KOPT-K1 (cell line): ENCODE data around the gene MMP24.
"Not testable (repeated sequence)": the region's sequence is repeated elsewhere in the genome, so short reads cannot be mapped to it uniquely, and the experiment has no call there.

ENCODE experiments used
- H3K27ac ChIP-seq: fragments of 200-600 bp; sonication (generic); 2 replicates; pipeline ENCODE4 v1.5.1; 2016; ENCODE audit warnings: antibody characterized with exemption, mild to moderate bottlenecking, low read depth, low read length; ENCODE audit not compliant: poor library complexity, severe bottlenecking
- H3K36me3 ChIP-seq: fragments of 200-600 bp; sonication (generic); 2 replicates; pipeline ENCODE4 v1.5.1; 2017; ENCODE audit warnings: antibody characterized with exemption, mild to moderate bottlenecking, low read length, moderate library complexity; ENCODE audit not compliant: insufficient read depth
- H3K9me3 ChIP-seq: fragments of 200-600 bp; sonication (generic); 2 replicates; pipeline ENCODE4 v1.5.1; 2017; ENCODE audit warnings: antibody characterized with exemption, low read length, mild to moderate bottlenecking; ENCODE audit not compliant: insufficient read depth, poor library complexity, severe bottlenecking

Gene MMP24

DNA sequence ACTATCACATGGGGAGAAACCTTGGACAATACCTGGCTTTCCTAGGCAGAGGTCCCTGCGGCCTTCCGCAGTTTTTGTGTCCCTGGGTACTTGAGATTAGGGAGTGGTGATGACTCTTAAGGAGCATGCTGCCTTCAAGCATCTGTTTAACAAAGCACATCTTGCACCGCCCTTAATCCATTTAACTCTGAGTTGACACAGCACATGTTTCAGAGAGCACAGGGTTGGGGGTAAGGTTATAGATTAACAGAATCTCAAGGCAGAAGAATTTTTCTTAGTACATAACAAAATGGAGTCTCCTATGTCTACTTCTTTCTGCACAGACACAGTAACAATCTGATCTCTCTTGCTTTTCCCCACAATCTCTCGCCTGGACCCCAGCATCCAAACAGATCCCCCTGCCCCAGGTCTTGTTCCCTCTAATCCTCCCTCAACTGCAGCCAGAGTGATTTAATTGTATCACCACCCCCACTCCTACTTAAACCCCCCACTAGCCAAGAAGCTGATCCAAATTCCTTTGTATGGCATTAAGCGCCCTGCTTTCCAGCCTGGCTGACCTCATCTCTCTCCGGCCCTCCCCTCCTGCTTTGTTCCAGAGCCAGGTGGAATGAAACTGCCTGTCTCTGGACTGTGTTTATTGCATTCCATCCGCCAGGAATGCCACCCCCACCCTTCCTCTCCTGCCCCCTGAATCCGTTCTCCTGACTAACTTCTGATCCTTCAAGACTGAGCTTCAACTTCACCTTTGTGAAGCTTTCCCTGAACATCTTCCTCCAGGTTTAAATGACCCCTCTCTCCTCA, 36.4 kb downstream of the MMP24 start:
- not testable (repeated sequence) for H3K9me3 ChIP-seq, H3K27ac ChIP-seq, H3K36me3 ChIP-seq

DNA sequence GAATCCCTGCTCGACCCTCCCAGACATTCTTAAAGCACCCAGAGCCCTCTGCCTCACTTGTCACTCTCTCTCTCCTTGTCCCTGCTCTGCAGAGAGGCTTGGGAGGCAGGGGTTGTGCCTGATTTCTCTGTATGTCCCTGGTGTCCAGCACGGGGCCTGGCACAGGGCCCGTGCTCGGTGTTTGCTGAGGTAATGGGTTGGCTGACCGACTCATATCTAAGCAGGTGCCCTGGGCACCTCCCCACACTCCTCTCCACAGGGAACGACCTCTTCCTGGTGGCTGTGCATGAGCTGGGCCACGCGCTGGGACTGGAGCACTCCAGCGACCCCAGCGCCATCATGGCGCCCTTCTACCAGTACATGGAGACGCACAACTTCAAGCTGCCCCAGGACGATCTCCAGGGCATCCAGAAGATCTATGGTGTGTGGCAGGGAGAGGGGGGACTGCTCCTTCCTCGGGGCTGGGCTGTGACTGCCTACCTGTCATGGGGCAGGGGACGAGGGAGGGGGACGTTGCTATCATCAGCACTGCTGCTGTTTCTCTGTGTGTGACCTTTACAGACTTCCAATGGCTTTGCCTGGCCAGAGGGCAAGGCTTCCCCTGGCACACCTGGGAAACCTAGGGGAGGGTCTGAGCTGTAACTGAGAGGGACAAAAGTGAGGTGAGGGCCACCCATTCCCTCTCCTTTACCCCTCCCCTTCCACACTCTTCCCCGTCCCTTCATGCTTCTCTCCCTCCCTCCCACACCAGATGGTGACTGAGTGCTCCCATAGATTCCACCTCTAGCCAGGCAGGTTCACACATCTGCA, 37.2 kb downstream of the MMP24 start:
- no peak overlapping the region for H3K27ac ChIP-seq
- H3K36me3 ChIP-seq: no peaks in the 10 kb centered on the region
- H3K9me3 ChIP-seq: no peaks in the 10 kb centered on the region

DNA sequence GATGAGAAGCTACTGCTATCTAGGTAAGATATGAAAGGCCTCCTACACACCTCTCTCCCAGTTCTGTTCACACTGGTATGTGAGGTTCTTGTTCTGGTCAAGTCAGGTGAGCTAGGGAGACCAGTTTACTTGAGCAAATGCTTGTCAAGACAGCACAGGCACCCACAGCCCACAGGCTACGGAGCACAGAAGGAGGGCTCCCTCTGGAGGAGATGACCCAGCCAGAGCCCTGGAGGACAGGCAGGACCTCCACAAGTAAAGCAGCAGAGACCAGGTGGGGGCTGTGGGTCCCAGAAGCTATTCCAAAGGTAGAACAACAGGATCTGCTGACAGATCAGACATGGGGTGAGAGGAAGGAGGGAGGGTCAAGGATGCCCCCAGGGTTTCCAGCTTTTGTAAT, 38.3 kb downstream of the MMP24 start:
- Histone ChIP-seq H3K9me3 (no peaks in the 10 kb centered on the region), H3K27ac (no peak overlapping the region), H3K36me3 (no peaks in the 10 kb centered on the region)

DNA sequence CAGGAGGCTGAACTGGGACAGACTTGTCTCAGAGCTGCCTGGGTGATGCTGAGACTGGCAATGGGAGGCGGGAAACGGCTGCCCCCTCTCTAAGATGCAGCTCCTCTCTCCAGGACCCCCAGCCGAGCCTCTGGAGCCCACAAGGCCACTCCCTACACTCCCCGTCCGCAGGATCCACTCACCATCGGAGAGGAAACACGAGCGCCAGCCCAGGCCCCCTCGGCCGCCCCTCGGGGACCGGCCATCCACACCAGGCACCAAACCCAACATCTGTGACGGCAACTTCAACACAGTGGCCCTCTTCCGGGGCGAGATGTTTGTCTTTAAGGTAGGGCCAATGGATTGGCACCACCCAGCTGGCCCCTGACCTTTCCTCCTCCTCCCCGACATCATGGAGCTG, 40.6 kb downstream of the MMP24 start:
- H3K27ac ChIP-seq: no peak overlapping the region
- H3K36me3 ChIP-seq: no peaks in the 10 kb centered on the region
- no peaks in the 10 kb centered on the region for H3K9me3 ChIP-seq

DNA sequence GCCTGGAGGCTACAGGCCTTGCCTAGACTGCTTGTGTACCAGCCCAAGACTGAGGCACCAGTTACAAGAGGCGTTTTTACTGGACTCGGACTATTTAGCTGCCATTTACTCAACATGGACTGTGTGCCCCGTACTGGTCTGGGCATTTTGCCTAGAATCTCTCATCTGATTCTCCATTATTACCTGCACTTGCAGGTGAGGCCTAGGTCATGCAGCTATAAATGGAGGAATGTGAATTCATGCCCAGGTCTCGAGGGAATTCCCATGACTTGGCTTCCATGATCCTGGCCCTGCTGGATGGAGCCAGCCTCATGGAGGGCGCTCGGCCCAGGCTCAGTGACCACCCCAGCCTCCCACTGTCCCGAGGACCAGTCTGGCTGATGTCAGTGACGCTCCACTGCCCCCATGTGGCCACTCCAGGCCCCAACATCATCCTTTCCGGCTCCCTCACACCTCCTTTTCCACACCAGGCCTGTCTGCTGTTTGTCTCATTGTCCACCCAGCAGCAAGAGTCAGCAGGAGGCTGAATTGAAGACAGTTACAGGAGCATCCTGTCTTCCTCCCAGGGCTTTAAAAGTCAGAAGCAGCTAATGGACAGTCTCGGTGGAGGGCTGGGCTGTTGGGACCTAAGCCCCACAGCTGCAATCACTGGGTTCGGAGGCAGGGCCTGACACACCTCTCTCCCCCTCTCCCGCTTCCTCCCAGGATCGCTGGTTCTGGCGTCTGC, 42.7 kb downstream of the MMP24 start:
- Histone ChIP-seq H3K9me3 (no peaks in the 10 kb centered on the region), H3K27ac (no peak overlapping the region), H3K36me3 (no peaks in the 10 kb centered on the region)

DNA sequence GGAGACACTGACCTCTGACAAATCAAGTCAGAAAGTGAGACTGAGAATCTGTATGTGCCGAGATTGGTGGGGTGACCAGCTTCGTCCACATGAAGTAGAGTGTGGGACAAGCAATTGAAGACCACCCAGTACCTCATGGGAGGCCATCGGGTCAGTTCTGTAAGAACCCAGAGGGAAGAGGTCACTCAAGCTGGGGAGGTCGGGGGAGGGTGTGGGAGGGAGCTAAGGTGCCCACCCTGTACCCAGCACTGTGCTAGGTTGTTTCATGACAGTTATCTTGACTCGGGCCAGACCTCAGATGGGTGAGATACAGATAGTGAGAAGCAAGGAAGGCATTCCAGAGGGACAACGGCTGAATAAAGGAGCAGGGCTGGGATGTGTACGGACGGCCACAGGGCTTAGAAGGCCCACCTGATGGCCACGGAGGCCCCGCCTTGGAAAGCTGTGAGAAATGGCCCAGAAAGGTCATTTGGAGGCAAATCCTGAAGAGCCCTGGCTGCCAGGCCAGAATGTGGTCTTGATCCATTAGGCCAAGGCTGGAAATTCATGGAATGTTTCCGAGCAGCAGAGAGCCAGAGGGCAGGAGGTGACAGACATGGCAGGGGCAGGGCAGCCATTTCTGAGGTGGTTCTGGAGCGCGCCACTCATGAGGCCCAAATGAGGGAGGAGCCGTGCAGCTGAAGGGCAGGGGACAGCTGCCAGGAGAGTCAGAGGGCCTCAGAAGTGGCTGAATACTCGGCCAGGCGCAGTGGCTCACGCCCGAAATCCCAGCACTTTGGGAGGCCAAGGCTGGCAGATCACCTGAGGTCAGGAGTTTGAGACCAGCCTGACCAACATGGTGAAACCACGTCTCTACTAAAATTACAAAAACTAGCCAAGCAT, 43.8 kb downstream of the MMP24 start:
- Histone ChIP-seq H3K27ac (no peak overlapping the region), H3K36me3 (peaks cover 5% of the 10 kb centered on the region; the same call in 1 of the 2 replicates), H3K9me3 (no peaks in the 10 kb centered on the region)

DNA sequence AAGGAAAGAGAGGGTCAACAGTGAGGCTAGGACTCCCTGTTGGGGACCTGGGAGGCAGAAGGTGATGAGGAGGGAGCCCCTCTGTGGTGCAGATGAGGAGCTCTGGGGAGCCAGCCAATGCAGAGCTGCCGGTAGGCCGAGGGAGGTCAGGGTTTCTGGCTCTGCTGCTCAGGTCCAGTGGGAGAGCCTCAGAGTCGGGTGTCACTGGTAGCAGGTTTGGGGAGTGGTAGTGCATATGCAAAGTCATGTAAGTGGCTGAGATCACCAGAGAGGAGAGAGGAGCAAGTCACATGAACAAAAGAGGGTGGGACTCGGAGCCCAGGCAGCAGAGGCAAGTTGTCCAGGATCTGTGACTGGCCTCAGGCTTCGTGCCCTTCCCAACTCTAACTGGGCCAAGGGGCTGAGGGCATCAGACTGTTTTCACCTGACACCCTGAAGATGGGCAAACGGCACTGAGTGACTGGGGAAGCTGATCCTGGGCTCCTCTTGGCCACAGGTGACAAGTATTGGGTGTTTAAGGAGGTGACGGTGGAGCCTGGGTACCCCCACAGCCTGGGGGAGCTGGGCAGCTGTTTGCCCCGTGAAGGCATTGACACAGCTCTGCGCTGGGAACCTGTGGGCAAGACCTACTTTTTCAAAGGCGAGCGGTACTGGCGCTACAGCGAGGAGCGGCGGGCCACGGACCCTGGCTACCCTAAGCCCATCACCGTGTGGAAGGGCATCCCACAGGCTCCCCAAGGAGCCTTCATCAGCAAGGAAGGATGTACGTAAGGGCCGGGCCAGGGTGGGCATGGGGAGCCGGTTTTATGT, 44.8 kb downstream of the MMP24 start:
- H3K27ac ChIP-seq: no peak overlapping the region
- peaks cover 15% of the 10 kb centered on the region; the same call in 1 of the 2 replicates for H3K36me3 ChIP-seq
- no peaks in the 10 kb centered on the region for H3K9me3 ChIP-seq

DNA sequence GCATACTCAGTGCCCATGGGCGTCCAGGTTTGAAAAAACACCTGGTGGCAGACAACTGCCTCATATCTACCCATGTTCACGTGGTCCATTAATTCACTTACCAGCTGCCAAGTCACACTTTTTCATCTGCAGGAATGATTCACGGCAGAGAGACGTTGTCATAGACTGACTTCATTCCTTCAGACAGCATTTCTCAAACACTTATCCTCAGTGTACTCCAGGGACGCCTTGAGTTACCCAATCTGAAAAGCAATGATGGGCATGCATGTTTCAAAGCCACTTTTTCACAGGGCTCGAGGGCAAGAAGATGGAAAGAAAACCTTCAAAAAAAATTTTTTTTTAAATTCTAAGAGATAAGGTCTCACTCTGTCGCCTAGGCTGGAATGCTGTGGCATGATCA, 45.4 kb downstream of the MMP24 start:
- no peak overlapping the region for H3K27ac ChIP-seq
- H3K9me3 ChIP-seq: no peaks in the 10 kb centered on the region
- peaks cover 19% of the 10 kb centered on the region; the same call in 1 of the 2 replicates for H3K36me3 ChIP-seq

DNA sequence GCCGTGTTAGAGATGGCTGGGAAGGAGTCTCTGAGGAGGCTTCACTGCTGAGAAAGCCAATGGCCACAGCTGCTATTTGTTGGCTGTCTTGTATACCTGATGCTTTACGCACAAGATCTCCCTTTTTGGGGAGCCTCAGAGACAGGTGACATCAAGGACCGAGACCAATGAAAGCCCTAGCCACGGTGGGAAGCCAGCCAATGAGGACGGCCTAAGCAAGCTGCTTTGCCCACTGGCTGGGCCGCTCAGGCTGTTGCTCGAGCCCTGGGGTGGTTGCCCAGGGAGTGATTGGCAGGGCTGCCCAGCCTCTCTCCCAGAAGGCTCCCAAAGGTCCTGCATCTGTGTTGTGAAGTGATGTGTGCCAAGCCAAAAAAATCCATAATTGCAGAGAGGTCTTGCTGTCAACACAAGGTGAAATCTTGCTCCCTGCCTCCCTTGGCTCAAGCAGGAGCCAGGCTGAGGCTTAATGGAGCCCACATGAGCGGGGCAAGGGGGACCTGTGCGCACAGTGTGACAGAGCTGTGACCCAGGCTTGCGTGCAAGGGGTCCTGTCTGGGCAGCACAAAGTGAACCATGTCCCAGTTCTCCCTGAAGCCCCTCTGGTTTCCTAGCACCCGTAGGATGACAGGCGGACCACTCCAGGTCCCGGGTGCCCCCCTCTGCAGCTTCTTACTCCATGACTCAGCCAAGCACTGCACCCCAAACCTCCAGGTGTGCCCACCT, 47.1 kb downstream of the MMP24 start:
- Histone ChIP-seq H3K9me3 (no peaks in the 10 kb centered on the region), H3K36me3 (peaks cover 23% of the 10 kb centered on the region; the same call in 1 of the 2 replicates), H3K27ac (no peak overlapping the region)

DNA sequence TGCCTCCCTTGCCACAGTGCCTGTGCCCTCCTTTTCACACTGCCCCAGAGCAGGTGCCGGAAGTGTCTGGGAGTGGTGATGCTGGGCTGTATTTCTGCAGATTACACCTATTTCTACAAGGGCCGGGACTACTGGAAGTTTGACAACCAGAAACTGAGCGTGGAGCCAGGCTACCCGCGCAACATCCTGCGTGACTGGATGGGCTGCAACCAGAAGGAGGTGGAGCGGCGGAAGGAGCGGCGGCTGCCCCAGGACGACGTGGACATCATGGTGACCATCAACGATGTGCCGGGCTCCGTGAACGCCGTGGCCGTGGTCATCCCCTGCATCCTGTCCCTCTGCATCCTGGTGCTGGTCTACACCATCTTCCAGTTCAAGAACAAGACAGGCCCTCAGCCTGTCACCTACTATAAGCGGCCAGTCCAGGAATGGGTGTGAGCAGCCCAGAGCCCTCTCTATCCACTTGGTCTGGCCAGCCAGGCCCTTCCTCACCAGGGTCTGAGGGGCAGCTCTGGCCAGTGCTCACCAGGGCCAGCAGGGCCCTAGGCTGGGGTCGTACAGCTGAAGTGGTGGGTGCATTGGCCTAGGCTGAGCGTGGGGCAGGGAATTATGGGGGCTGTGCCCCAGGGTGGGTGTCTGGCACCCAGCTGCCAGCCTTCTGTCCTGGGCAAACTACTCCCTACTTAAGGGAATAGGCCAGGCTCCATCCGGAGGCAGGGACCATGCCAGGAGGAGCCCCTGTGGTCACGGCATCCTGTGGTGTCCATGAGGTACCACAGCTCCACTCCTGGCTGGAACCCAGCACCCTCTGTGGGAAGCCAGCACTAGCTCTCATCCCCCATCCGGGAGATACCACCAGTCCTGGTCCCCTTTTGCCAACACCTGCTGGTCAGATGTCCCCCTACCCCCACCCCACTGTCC, 47.9 kb downstream of the MMP24 start:
- H3K36me3 ChIP-seq: peaks cover 31% of the 10 kb centered on the region; the same call in 1 of the 2 replicates
- no peak overlapping the region for H3K27ac ChIP-seq
- H3K9me3 ChIP-seq: no peaks in the 10 kb centered on the region

DNA sequence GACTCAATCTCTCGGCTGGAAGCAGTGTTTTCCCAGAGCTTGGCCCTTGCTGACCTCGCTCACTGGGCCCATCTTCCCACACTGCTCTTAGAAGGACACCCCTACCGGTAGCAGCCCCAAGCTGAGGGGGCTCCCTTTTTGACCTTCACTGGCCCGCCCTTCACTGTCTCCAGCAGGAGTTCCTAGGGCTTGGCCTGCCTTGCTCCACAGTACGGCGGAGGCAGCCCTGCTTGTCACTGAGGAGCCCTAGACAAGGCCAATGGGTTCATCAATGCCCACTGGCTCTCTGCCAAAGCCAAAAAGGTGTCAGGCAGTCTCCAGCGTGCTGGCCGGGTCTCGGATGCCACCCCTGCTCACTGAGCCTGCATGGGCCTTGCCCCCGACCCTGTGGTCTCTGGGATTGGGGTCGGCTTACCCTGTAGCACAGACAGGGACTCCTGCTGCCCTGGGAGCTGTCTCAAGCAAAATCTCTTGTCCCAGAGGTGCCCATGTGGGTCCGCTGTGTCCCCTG, 49.3 kb downstream of the MMP24 start:
- Histone ChIP-seq H3K9me3 (no peaks in the 10 kb centered on the region), H3K27ac (no peak overlapping the region), H3K36me3 (peaks cover 45% of the 10 kb centered on the region)

DNA sequence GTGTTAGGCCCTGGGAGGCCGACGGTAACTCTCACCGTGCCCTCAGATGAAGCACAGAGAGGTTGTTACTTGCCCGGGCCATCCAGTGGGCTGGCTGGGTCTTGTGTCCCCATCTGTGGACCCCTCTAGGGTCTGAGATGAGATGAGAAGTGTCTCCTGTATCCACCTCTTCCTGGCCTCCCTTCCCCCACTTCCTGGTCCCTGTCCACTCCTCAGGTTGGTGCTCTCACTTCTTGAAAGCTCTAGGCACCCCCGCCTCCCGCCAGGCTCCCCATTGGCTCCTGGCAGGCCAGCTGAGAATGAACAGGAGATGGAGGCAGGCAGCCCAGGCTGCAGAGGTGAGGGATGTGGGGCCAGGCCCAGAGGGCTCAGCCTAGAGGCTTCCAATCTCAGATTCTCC, 49.9 kb downstream of the MMP24 start:
- Histone ChIP-seq H3K27ac (no peak overlapping the region), H3K9me3 (no peaks in the 10 kb centered on the region), H3K36me3 (peaks cover 51% of the 10 kb centered on the region)
